Fibroblast of skin of right biceps (primary cell): ENCODE results near the gene CFAP54.
A peak's percentile ranks its signal among the peaks of the same experiment; 100 is the strongest.
"Not testable (repeated sequence)": the region's sequence is repeated elsewhere in the genome, so short reads cannot be mapped to it uniquely, and the experiment has no call there.

Experiments
- DNase-seq: peaks from one replicate; pipeline ENCODE4 v3.0.0-alpha.2; 2013

The CFAP54 gene

DNA sequence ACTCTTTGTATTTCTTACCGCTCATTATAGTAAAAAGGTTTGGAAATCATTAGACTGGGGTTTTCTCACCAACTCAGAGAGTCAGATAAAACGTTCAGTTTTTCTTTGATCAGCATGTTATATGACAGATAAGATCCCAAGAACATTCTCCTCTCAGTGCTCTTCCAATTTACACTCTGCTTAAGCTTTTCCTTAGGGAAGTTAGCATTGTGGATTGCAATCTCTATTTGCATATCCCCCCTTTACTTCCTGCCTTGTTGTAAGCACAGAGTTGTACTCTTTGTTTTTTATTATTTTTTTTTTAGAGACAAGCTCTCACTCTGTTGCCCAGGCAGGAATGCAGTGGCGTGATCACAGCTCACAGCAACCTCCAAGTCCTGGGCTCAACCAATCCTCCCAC is 11.4 kb upstream of the CFAP54 start:
- DNase-seq = no peak

DNA sequence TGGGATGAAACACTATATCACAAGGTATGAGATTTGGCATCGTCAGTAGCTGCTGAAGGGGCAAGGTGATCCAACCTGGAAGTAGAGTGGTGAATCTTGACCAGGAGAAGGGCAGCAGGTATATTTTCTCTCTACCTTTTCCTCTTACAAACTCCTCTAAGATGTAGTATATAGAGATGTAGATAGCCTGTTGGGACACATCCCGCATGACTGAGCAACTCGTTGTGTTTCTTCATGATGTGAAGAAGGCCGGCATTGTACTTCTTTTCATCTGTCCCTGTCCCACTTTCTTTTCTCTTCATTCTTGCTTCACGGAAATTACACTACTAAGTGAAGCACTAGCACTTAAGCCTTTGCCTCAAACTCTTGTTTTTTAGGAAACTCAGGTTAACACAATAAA is 7.3 kb upstream of the CFAP54 start:
- no peak for DNase-seq

DNA sequence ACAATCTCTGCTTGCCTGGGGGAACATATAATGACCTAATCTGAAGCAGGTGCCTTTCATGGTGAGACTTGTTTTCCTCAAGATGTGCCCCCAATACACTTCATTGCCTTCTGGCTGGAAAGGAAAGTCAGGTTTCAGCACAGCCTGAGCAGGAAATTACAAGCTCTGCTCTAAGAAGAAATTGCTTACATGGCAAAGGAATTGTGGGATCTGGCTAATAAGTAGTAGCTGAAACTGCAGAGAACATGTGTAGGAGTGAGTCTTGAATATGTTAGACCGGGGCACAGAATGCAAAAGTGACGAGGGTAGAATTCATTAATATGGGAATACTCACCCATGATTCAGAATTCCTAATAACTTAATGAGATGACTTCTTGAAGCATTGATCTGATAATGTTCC is 6.3 kb upstream of the CFAP54 start:
- no peak for DNase-seq

DNA sequence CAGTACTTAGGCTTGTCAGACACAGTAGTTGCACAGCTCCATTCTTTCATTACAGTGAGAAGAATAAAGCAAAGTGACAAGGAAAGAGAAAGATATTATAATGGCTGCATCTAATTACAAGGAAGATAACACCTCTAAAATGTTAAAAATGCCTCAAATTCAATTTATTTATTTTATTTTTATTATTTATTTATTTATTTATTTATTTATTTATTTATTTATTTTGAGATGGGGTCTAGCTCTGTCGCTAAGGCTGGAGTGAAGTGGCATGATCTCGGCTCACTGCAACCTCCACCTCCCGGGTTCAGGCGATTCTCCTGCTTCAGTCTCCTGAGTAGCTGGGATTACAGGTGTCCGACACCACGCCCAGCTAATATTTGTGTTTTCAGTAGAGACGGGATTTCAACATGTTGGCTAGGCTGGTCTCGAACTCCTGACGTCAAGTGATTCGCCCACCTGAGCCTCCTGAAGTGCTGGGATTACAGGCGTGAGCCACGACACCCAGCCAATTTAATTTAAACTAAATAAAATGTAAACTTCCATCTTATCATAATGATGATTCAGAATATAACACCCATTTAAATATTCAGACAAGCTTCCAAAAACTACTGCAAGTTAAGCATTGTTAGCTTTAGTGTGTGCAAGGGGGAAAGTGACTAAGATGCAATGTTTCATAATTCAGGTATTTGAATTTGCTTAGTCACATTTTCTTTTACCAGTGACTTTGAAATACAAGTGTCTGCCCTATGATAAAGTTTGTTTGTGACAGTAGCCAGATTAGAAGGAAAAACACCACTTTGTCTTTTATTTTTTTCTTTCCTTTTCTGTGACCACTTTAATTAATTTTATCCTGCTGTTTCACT is 2.4 kb upstream of the CFAP54 start:
- peak; percentile 86 for DNase-seq

DNA sequence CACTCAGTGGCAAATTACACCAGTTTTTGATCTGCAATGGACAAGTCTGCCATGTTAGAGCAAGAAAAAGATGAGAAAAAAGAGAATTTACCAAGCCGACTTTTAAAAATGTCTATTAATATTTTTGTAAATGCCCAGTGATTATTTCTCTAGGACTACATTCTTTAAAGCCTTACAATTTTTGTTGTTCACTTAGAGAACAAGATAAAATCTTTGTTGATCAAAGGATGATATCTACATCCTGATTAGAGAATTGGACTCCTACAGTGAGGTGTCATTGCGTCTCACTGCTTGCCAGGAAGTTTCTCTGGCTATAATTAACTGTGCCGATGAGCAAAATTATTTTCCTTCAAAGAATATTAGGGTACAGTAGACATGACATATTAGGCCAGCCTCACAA is 1.7 kb upstream of the CFAP54 start:
- no peak for DNase-seq

DNA sequence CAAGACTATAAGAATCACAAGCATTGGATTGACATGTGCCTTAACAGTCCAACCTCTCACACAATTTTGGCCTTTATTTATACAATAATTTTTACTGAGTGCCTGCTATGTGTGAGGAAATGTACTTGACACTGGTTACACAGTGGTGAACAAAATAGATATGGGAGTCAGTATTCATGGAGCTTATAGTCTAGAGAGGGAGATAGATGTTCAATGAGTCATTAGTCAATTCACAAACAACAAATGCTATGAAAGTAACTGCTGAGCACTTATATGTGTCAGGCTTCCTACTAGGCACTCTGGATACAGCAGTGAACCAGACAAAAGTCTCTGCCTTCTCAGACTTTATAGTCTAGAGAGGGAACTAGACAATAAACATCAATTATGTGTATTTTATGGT is 3.7 kb downstream of the CFAP54 start:
- peak; percentile 34 for DNase-seq

DNA sequence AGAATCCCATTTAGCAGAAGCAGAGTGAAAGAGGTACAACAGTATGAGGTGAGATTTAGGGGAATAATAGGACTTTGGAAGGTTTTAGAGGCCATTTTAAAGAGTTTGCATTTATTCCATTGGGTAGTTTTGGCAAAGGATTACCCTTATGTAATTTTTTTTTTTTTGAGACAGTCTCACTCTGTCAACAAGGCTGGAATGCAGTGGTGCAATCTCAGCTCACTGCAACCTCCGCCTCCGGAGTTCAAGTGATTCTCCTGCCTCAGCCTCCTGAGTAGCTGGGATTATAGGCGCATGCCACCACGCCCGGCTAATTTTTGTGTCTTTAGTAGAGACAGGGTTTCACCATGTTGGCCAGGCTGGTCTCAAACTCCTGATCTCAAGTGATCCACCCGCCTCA is 4.8 kb downstream of the CFAP54 start:
- DNase-seq = not testable (repeated sequence)

DNA sequence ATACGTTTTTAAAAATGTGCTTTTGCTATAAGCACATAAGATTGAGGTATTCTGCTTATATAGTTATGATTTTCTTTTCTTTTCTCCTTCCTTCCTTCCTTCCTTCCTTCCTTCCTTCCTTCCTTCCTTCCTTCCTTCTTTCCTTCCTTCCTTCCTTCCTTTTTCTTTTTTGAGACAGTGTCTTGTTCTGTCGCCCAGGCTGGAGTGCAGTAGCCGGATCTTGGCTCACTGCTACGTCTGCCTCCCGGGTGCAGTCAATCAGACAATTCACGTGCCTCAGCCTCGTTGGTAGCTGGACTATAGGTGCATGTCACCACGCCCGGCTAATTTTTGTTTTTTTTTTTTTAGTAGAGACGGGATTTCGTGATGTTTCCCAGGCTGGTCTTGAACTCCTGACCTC is 5.8 kb downstream of the CFAP54 start:
- DNase-seq = no peak

DNA sequence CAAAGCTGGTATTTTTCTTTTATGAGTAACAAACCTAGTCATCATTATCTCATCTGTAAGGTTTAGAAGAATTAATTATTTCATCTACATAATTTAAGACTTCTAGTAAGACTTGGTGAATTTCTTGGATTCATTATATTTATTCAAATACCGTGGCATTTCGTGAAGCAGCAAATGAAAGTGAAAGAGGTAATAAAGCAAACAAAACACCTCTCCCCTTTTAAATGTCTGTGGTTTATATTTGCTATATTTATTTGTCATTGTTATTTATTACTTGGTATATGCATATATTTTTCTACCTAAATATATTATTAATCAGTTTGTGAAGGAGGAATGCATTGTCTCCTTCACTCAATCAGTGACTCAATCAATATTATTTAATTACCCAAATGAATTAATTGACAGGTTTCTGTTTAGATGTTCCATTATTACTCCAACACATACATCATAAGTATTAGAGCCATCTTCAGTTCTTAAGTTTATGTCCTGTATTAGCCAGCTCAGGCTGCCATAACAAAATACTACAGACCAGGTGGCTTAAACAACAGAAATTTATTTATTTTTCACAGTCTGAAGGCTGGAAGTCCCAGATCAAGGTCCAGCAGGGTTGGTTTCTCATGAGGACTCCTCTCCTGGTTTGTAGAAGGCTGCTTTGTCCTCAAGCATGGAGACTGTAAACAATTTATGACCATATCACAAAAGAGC is 6.6 kb downstream of the CFAP54 start:
- no peak for DNase-seq

DNA sequence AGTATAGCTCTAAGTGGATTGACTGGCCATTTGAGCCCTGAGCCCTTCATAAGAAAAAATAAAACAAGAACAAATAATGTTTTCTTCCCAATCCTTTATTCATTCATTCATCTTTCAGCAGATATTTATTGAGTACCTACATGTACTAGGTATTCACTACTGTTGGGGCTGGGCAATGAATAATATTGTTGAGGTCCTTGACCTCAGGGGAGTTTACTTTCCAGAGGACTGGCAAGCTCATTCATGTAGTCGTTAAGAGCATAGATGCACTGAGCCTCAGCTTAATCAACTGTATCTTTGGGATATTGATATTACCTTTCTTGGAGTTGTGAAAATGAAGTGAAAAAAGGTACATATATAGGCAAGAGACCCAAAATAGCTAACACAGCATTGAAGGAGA is 7.6 kb downstream of the CFAP54 start:
- DNase-seq = no peak

DNA sequence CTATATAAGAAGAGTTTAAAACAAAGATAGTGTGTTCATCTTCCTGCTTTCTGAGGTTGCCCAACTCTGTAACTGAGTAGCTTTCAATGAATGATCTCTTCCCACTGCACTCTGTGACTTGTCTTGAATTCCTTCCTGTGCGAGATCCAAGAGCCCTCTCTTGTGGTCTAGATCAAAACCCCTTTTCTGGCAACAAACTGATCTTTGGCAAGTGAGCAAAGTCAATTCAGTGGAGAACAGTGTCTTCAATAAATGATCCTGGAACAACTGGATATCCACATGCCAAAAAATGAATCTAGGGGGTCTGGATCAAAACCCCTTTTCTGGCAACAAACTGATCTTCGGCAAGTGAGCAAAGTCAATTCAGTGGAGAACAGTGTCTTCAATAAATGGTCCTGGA is 8.5 kb downstream of the CFAP54 start:
- DNase-seq = peak; percentile 39

DNA sequence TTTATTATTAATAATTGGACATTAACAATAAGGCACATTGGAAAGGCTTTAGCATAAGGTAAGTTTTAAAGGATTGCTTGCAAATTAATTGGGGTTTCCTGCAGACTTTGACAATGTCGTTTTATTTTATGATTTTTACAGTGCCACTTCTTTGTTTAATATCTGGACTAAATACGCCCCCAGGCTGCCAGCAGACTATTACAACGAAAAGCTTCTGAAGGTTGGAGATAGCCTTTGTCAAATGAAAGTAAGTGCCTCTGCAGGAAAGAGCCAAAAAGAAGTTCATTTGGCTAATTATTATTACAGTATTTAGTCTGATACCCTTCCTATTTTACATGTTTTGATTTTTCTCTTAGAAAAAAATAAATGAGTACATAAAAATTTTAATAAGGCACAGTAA is 11.3 kb downstream of the CFAP54 start:
- peak; percentile 29 for DNase-seq

DNA sequence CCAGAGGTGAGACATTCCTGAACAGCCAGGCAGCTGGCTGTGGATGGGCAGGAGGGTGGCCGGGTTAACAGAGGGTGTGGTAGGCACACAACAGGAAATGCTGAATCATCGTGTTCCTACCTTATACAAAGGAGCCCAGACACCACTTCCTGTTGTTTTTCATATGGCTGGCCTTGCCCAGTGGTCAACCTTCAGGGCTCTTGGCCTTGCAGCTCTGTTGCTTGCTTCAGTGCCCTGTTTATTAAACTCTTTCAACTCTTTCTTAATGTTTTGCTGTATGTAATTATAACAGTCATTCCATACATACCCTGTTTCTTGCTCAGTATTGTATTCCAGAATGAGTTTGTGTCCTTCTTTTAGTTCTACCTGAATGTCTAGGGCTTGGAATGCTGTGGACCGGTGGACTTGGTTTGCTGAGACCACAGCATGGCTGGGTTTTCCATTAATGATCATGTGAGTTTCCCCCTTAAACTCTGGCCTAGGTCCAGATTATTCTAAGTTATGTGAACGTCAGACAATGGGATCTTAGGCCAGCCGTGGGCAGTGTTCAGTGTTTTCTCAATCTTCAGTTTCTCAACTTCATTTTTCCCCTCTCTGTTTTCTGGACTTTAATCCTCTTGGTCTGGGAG is 11.9 kb downstream of the CFAP54 start:
- DNase-seq = peak; percentile 41

DNA sequence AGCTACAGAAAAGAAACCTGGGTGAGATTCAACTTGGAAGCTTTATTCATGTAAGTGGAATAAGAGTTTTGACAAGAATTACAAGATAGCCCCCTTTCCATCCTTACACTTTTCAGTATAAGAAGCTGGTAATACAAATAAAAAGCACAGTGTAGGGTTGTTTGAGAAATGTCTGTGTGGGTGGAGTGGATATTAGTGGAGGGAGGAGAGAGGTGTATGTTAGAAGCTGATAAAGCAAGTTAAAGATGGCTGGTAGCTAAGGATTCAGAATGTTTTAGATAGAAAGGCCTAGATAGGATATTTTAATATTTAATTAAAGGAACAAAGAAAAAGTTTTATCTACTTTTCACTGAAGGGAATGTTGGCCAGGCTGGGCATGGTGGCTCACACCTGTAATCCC is 12.5 kb downstream of the CFAP54 start:
- DNase-seq = no peak

DNA sequence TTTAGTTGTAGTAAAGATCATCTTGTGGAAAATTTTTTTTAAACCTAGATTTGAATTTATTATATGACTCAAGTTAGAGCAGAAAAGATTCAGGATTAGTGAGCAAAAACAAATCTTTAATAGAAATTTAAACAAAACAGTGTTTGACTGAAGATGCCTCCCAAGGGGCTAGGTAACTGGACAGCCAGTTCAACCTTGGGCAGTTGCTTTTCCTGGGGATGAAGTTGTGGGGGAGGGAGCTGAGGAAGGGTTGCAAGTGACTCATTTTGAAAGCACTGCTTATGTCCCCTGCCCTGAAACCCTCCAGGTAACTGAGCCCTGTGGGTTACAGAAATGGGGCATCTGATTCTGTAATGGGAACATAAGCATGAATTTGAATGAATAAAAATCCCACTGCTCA is 13.1 kb downstream of the CFAP54 start:
- DNase-seq = no peak

DNA sequence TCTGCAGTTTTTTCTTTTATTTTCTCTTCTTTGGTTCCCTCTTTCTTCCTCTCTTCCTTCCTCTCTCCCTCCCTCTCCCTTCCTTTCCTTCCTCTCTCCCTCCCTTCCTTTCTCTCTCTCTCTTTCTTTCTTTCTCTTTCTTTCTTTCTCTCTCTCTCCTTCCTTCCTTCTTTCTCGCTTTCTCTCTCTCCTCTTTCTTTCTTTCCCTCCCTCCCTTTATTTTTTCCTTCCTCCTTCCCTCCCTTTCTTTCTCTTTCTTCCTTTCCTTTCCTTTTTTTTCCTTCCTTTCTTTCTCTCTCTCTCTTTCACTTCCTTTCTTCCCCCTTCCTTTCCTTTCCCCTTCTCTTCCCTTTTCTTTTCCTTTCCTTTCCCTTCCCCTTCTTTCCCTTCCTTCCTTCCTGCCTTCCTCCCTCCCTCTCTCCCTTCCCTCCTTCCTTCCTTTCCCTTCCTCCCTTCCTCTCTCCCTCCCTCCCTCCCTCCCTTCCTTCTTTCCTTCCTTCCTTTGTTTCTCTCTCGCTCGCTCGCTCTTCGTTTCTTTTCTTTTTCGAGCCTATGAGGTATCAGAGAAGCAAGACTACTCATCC is 13.7 kb downstream of the CFAP54 start:
- no peak for DNase-seq

DNA sequence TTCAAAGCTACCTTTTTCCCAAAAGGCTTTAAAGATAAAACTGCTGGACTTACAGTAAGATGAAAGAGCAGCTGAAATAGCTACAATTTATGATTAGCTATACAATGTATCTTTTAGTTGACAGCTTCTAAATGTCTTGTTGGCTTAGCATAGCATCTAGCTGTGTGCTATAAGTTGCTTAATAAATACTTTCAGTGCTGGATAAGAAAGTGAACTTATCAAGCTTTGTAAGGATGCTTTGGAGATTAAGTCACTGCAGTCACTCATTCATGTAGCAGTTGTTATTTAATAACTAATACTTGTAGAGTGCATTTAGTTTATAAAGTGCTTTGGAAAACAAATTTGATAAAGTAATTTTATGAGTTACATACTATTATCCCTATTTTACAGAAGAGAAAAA is 14.6 kb downstream of the CFAP54 start:
- DNase-seq = no peak

DNA sequence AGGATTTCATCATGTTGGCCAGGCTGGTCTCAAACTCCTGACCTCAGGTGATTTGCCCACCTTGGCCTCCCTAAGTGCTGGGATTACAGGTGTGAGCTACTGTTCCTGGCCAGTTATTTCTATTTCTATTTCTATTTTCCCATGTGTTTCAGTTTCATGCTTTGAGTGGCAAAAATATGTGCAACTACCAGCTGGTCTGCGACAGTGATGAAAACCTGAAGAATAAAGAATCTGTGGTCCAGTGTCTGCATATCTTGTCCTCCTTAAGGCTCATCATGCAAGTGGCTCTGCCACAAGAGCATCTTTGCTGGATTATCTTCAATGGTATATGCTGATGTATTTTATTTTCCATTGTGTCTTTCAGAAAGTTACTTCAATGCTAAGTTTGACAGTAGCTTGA is 17.4 kb downstream of the CFAP54 start:
- DNase-seq = no peak

DNA sequence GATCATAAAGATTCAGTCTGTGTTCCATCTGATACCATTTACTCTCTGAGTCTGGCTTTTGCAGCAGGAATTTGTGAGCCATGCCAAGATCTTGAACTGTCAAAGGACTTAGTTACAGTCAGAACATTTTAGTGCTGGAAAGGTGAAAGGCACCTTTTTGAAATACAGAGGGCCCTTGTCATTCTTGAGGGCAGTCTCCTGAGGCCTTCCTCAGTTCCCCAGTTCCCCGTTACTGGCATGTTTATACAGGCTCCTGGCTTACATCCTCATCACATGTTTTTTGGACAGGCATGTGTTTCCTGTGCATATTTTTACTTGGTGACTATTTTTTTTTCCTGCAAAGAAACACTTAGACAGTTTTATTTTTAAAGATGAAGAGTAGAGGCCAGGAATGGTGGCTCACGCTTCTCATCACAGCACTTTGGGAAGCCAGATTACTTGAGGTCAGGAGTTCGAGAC is 21.0 kb downstream of the CFAP54 start:
- DNase-seq = peak; percentile 29

DNA sequence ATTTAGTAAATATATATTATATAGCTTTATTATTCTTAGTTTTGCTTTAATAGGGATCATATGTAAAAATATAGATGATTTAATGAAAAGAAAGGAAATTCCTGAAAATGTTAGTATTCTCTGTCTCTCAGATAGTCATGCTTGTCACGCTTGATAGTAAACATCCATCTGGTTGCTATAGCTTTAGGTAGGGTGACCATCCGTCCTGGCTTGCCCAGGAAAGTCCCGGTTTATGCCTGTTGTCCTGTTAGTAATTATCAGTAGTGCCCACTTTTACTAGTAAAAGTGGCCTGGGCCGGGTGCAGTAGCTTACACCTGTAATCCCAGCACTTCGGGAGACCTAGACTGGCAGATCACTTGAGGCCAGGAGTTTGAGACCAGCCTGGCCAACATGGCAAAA is 23.8 kb downstream of the CFAP54 start:
- no peak for DNase-seq

DNA sequence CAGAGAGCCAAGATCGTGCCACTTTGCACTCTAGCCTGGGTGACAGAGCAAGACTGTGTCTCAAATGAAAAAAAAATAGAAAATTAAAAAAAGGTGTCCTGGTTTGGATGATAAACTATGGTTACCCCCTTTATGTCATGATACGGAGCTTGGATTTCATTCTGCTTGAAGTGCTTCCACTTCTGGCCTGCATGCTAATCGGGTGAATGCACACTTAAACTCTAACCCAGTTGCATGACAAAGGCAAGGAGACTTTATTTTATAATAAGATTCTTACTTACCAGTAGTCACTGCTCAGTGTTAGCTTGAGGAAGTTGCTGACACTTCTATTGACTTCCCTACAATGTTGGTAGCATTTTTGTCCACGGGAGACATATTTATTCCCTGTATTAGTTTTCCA is 24.3 kb downstream of the CFAP54 start:
- no peak for DNase-seq

DNA sequence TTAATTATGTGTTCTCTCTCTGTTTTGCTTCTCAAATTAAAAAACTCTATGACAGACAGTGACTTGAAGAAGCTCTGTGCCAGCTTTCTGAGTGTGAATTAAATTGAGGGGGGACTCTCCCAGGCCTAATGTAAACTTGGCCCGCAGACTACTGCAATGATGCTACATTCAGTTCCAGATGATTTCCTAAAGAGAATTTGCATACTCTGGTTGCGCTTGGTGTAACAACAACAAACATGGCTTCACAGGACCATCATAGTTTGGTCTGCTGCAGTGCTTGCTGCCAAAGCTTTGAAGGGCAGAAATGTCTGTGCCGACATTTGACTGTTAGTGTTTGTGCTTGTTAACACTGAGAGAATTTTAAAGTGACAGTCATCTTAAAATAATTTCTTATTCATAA is 25.0 kb downstream of the CFAP54 start:
- DNase-seq = no peak
